A549 (cell line): ENCODE data around the gene PHF23. TPM values are rescaled to one million over a fixed set of nuclear protein-coding genes. Genes with fewer than 3 reads are reported as not detected.

Source experiments
- ATAC-seq, 2 experiments: fragments of 200-7000 bp in 1 of 2; fragments of >200 bp in 1 of 2; cut with Nextera tagmentation in 1 of 2; cut with Tn5 transposase in 1 of 2; 3 replicates each; pipeline versions ENCODE4 v1.8.0 to v1.9.1; 2018 to 2020; ENCODE audit warnings: mild to moderate bottlenecking in 1 of 2, moderate library complexity in 1 of 2
- CTCF ChIA-PET: fragments of 300-600 bp; sonication (Branson Sonifier 250); formaldehyde crosslinking; extraction: SDS; loops from one replicate; lab custom pipeline; 2021; ENCODE audit warnings: antibody characterized with exemption, inconsistent platforms; lab: Yijun Ruan, JAX
- POLR2A ChIA-PET: fragments of 350-600 bp; formaldehyde crosslinking; extraction: SDS; loops from one replicate; lab custom pipeline; 2021; ENCODE audit warnings: antibody characterized with exemption, inconsistent platforms; lab: Yijun Ruan, JAX
- DNase-seq, 2 experiments: peaks; one replicate each; pipeline versions ENCODE4 v3.0.0 to v3.0.0-alpha.2; 2011 to 2016; ENCODE audit warnings: low read depth in 1 of 2, low spot score in 1 of 2
- FAIRE-seq: peaks from 2 replicates; lab custom pipeline; 2011; peaks lifted over from hg19 to GRCh38; lab: Jason Lieb, UNC
- H3K27ac ChIP-seq, 2 experiments: fragments of >200 bp; sonication (Bioruptor Twin); formaldehyde crosslinking; 3 replicates each; pipeline ENCODE4 v1.5.1; 2016 to 2017
- H3K4me1 ChIP-seq: fragments of >200 bp; sonication (Bioruptor Twin); formaldehyde crosslinking; 3 replicates; pipeline ENCODE4 v1.6.1; 2016
- H3K4me2 ChIP-seq: fragments of >200 bp; sonication (Bioruptor Twin); formaldehyde crosslinking; 3 replicates; pipeline ENCODE4 v1.6.1; 2016
- H3K4me3 ChIP-seq: fragments of >200 bp; sonication (Bioruptor Twin); formaldehyde crosslinking; 3 replicates; pipeline ENCODE4 v1.5.1; 2016
- H3K9me3 ChIP-seq: fragments of >200 bp; sonication (Bioruptor Twin); formaldehyde crosslinking; 3 replicates; pipeline ENCODE4 v1.6.1; 2016
- ATOH8 ChIP-seq: fragments of 250-450 bp; sonication (Bioruptor Pico); IDR thresholded peaks from 2 replicates; pipeline ENCODE4 v1.5.0; 2020; ENCODE audit warnings: low read depth, mild to moderate bottlenecking, moderate library complexity
- ESRRA ChIP-seq: fragments of 150-350 bp; IDR thresholded peaks from 2 replicates; pipeline ENCODE4 v1.6.1; 2014; ENCODE audit warnings: mild to moderate bottlenecking, low read length, borderline replicate concordance
- FOSL2 ChIP-seq, 2 experiments: fragments of 450-650 bp in 1 of 2; fragments of >200 bp in 1 of 2; sonication (Bioruptor Twin) in 1 of 2; formaldehyde crosslinking; IDR thresholded peaks; 2 replicates each; pipeline versions ENCODE4 v1.5.0 to v1.6.1; 2016 to 2020; ENCODE audit warnings: mild to moderate bottlenecking in 1 of 2, moderate library complexity in 1 of 2
- HDAC2 ChIP-seq: fragments of 200-600 bp; sonication (generic); IDR thresholded peaks from 2 replicates; pipeline ENCODE4 v1.6.1; 2016
- HMGXB4 ChIP-seq: fragments of 250-450 bp; sonication (Bioruptor Pico); IDR thresholded peaks from 2 replicates; pipeline ENCODE4 v1.5.0; 2021; ENCODE audit warnings: mild to moderate bottlenecking, moderate library complexity, borderline replicate concordance
- JUNB ChIP-seq: fragments of >200 bp; sonication (Bioruptor Twin); formaldehyde crosslinking; IDR thresholded peaks from 2 replicates; pipeline ENCODE4 v1.6.1; 2016
- MAFK ChIP-seq: fragments of 450-650 bp; IDR thresholded peaks from 2 replicates; pipeline ENCODE4 v1.6.1; 2014; ENCODE audit not compliant: partially characterized antibody
- MYC ChIP-seq: IDR thresholded peaks from 2 replicates; pipeline ENCODE4 v1.6.1; 2012; ENCODE audit warnings: mild to moderate bottlenecking, inconsistent platforms, low read length, improper control_type of control experiment, borderline replicate concordance
- NPAS2 ChIP-seq: fragments of 250-450 bp; sonication (Bioruptor Pico); IDR thresholded peaks from 2 replicates; pipeline ENCODE4 v1.8.0; 2022; ENCODE audit warnings: mild to moderate bottlenecking, moderate library complexity, borderline replicate concordance
- NR3C1 ChIP-seq: fragments of >200 bp; sonication (Bioruptor Twin); formaldehyde crosslinking; IDR thresholded peaks from 3 replicates; pipeline ENCODE4 v1.6.1; 2017
- RARB ChIP-seq: fragments of 250-450 bp; sonication (Bioruptor Pico); IDR thresholded peaks from 2 replicates; pipeline ENCODE4 v1.8.0; 2021; ENCODE audit warnings: mild to moderate bottlenecking, moderate library complexity
- RFX5 ChIP-seq: fragments of 450-650 bp; IDR thresholded peaks from 2 replicates; pipeline ENCODE4 v1.7.1; 2014; ENCODE audit warnings: antibody characterized with exemption, mild to moderate bottlenecking, moderate library complexity
- SMC3 ChIP-seq: fragments of >200 bp; sonication (Bioruptor Twin); formaldehyde crosslinking; IDR thresholded peaks from 3 replicates; pipeline ENCODE4 v1.6.1; 2018; ENCODE audit warnings: inconsistent platforms
- SREBF2 ChIP-seq: fragments of 450-650 bp; IDR thresholded peaks from 2 replicates; pipeline ENCODE4 v1.6.1; 2014; ENCODE audit warnings: mild to moderate bottlenecking, moderate library complexity
- TFCP2L1 ChIP-seq: fragments of 250-450 bp; sonication (Bioruptor Pico); IDR thresholded peaks from 2 replicates; pipeline ENCODE4 v1.5.0; 2021; ENCODE audit warnings: mild to moderate bottlenecking
- ZC3H11A ChIP-seq: fragments of 450-650 bp; IDR thresholded peaks from 2 replicates; pipeline ENCODE4 v1.6.1; 2014; ENCODE audit warnings: antibody characterized with exemption, mild to moderate bottlenecking
- ZSCAN20 ChIP-seq: fragments of 250-450 bp; sonication (Bioruptor Pico); IDR thresholded peaks from 2 replicates; pipeline ENCODE4 v1.8.0; 2022; ENCODE audit warnings: mild to moderate bottlenecking, moderate library complexity
- WGBS: methylation state at CpG from one replicate; pipeline ENCODE4 v1.1.6; 2017; ENCODE audit errors: missing lambda C conversion rate; 5-methylcytosine and 5-hydroxymethylcytosine counted together
- polyA plus RNA-seq, 4 experiments: library from polyadenylated mRNA; depleted of rRNA in 3 of 4; stranded (reverse); fragments of >200 nt; fragmentation: RNase III in 1 of 4; extraction: RNeasy Plus Mini Kit Qiagen cat#74134 plus additional on column Dnase treatment in 1 of 4; gene quantifications; 2 replicates in 3 of 4; 3 replicates in 1 of 4; pipeline ENCODE4 v1.2.3, GENCODE V29; 2011 to 2017
- TF ChIP-seq, protein P1 (sequence below): fragments of 450-650 bp; IDR thresholded peaks from 2 replicates; pipeline ENCODE4 v1.6.1; 2014; ENCODE audit warnings: antibody characterized with exemption
- TF ChIP-seq, protein P2 (sequence below): fragments of 200-600 bp; sonication (generic); IDR thresholded peaks from 2 replicates; pipeline ENCODE4 v1.6.1; 2016; ENCODE audit warnings: antibody characterized with exemption, mild to moderate bottlenecking, moderate library complexity

Gene PHF23
- polyA plus RNA-seq, 2 of the 4 experiments (the other 2 are of a cell fraction): 52.1 to 80.2 TPM

GRCh38 chr17:7261379-7262191 is 22.3 kb upstream of the PHF23 start:
- Histone ChIP-seq H3K4me1 (peaks cover 57% of the 10 kb centered on the region), H3K4me2 (no peak overlapping the region), H3K27ac (no peak overlapping the region; a peak in 1 of 6 replicates), H3K9me3 (no peaks in the 10 kb centered on the region), H3K4me3 (no peak overlapping the region)
- 94% methylated on average over 65 of the region's 71 CpGs for WGBS
- POLR2A ChIA-PET: no interaction called here
- CTCF ChIA-PET: interaction anchor here (1.2 kb wide), 1 partner anchor 35 kb away, joined by 4 read pairs; no protein-coding TSS in a partner anchor
- TF ChIP-seq ATOH8: no peak
- no peak for TF ChIP-seq RARB (CRISPR knock-in tag)
- TF ChIP-seq FOSL2 (IDR thresholded peaks at IDR 0.05): no peak
- TF ChIP-seq FOSL2 (CRISPR knock-in tag; IDR thresholded peaks at IDR 0.05): no peak
- TF ChIP-seq, protein P1, sequence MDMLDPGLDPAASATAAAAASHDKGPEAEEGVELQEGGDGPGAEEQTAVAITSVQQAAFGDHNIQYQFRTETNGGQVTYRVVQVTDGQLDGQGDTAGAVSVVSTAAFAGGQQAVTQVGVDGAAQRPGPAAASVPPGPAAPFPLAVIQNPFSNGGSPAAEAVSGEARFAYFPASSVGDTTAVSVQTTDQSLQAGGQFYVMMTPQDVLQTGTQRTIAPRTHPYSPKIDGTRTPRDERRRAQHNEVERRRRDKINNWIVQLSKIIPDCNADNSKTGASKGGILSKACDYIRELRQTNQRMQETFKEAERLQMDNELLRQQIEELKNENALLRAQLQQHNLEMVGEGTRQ: no peak
- no peak for TF ChIP-seq ESRRA
- TF ChIP-seq TFCP2L1 (CRISPR knock-in tag): no peak
- no peak for TF ChIP-seq NR3C1
- TF ChIP-seq ZSCAN20 (CRISPR knock-in tag): no peak
- TF ChIP-seq HMGXB4: no peak
- TF ChIP-seq MAFK: no peak
- TF ChIP-seq MYC: no peak
- TF ChIP-seq, protein P2, sequence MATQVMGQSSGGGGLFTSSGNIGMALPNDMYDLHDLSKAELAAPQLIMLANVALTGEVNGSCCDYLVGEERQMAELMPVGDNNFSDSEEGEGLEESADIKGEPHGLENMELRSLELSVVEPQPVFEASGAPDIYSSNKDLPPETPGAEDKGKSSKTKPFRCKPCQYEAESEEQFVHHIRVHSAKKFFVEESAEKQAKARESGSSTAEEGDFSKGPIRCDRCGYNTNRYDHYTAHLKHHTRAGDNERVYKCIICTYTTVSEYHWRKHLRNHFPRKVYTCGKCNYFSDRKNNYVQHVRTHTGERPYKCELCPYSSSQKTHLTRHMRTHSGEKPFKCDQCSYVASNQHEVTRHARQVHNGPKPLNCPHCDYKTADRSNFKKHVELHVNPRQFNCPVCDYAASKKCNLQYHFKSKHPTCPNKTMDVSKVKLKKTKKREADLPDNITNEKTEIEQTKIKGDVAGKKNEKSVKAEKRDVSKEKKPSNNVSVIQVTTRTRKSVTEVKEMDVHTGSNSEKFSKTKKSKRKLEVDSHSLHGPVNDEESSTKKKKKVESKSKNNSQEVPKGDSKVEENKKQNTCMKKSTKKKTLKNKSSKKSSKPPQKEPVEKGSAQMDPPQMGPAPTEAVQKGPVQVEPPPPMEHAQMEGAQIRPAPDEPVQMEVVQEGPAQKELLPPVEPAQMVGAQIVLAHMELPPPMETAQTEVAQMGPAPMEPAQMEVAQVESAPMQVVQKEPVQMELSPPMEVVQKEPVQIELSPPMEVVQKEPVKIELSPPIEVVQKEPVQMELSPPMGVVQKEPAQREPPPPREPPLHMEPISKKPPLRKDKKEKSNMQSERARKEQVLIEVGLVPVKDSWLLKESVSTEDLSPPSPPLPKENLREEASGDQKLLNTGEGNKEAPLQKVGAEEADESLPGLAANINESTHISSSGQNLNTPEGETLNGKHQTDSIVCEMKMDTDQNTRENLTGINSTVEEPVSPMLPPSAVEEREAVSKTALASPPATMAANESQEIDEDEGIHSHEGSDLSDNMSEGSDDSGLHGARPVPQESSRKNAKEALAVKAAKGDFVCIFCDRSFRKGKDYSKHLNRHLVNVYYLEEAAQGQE: no peak
- TF ChIP-seq JUNB: no peak
- no peak for TF ChIP-seq SMC3
- no peak for TF ChIP-seq ZC3H11A
- TF ChIP-seq HDAC2: no peak
- no peak for TF ChIP-seq RFX5
- no peak for TF ChIP-seq SREBF2
- TF ChIP-seq NPAS2 (CRISPR knock-in tag): no peak
- DNase-seq: no peak
- no peak for ATAC-seq
- FAIRE-seq: no peak
